HepG2 (cell line): ENCODE data around the gene DHRS13. TPM values are rescaled to one million over a fixed set of nuclear protein-coding genes. Genes with fewer than 3 reads are reported as not detected.

Experiments used
- ATF4 ChIP-seq, 2 experiments: fragments of 450-650 bp in 1 of 2; sonication (generic) in 1 of 2; formaldehyde crosslinking; IDR thresholded peaks; 2 replicates each; pipeline versions ENCODE4 v1.5.0 to v1.8.0; 2020 to 2022; ENCODE audit warnings: mild to moderate bottlenecking in 1 of 2, missing genetic modification reagents in 1 of 2
- DZIP1 ChIP-seq: sonication (generic); formaldehyde crosslinking; IDR thresholded peaks from 2 replicates; pipeline ENCODE4 v1.5.0; 2020; ENCODE audit warnings: mild to moderate bottlenecking, missing genetic modification reagents
- KLF13 ChIP-seq: sonication (generic); formaldehyde crosslinking; IDR thresholded peaks from 2 replicates; pipeline ENCODE4 v1.4.0; 2020; ENCODE audit warnings: mild to moderate bottlenecking, missing genetic modification reagents
- NFIC ChIP-seq: IDR thresholded peaks from 2 replicates; pipeline ENCODE4 v1.6.1; 2012; ENCODE audit warnings: mild to moderate bottlenecking, low read length, inconsistent platforms
- ZFP36L2 ChIP-seq: sonication (generic); formaldehyde crosslinking; IDR thresholded peaks from 2 replicates; pipeline ENCODE4 v1.4.0; 2020; ENCODE audit warnings: missing genetic modification reagents
- ZKSCAN1 ChIP-seq: fragments of 150-350 bp; IDR thresholded peaks from 2 replicates; pipeline ENCODE4 v1.6.1; 2014; ENCODE audit warnings: low read length
- ZNF142 ChIP-seq: sonication (generic); formaldehyde crosslinking; IDR thresholded peaks from 2 replicates; pipeline ENCODE4 v1.4.0; 2020; ENCODE audit warnings: missing genetic modification reagents
- ZNF17 ChIP-seq: sonication (generic); formaldehyde crosslinking; IDR thresholded peaks from 2 replicates; pipeline ENCODE4 v1.5.0; 2020; ENCODE audit warnings: mild to moderate bottlenecking, missing genetic modification reagents
- ZNF44 ChIP-seq: sonication (generic); formaldehyde crosslinking; IDR thresholded peaks from 2 replicates; pipeline ENCODE4 v1.5.1; 2020; ENCODE audit warnings: mild to moderate bottlenecking, missing genetic modification reagents
- ZNF597 ChIP-seq: sonication (generic); formaldehyde crosslinking; IDR thresholded peaks from 2 replicates; pipeline ENCODE4 v1.5.0; 2020; ENCODE audit warnings: missing genetic modification reagents
- ZNF598 ChIP-seq: sonication (generic); formaldehyde crosslinking; IDR thresholded peaks from 2 replicates; pipeline ENCODE4 v1.5.1; 2020; ENCODE audit warnings: mild to moderate bottlenecking, missing genetic modification reagents, borderline replicate concordance
- polyA plus RNA-seq, 8 experiments: library from polyadenylated mRNA; depleted of rRNA in 3 of 8; stranded (reverse) in 7 of 8; unstranded in 1 of 8; fragments of >200 nt; fragmentation: Illumina TruSeq in 4 of 8; extraction: Trizol in 4 of 8; gene quantifications; 2 replicates each; pipeline versions ENCODE4 v1.2.1 to v1.2.3, GENCODE V29; 2011 to 2016; ENCODE audit warnings: low read depth in 4 of 8, missing spikeins in 1 of 8, mixed read lengths in 1 of 8; ENCODE audit not compliant: insufficient read depth in 1 of 8
- total RNA-seq, 5 experiments: library from RNA; depleted of rRNA; stranded (reverse); fragments of >200 nt; fragmentation: Illumina TruSeq; extraction: Trizol; gene quantifications; 2 replicates each; pipeline ENCODE4 v1.2.3, GENCODE V29; 2016; ENCODE audit warnings: low read depth in 1 of 5
- TF ChIP-seq, protein P1 (sequence below): sonication (generic); formaldehyde crosslinking; IDR thresholded peaks from 2 replicates; pipeline ENCODE4 v1.4.0; 2020; ENCODE audit warnings: mild to moderate bottlenecking, missing genetic modification reagents
- TF ChIP-seq, protein P2 (sequence below): sonication (generic); formaldehyde crosslinking; IDR thresholded peaks from 2 replicates; pipeline ENCODE4 v1.4.0; 2020; ENCODE audit warnings: missing genetic modification reagents, borderline replicate concordance

DHRS13 gene
- total and polyA plus RNA-seq, 2 of the 13 experiments (the other 11 are each of a cell fraction or from before 2014, with no cell fraction given): 11.8 to 12.6 TPM

DNA sequence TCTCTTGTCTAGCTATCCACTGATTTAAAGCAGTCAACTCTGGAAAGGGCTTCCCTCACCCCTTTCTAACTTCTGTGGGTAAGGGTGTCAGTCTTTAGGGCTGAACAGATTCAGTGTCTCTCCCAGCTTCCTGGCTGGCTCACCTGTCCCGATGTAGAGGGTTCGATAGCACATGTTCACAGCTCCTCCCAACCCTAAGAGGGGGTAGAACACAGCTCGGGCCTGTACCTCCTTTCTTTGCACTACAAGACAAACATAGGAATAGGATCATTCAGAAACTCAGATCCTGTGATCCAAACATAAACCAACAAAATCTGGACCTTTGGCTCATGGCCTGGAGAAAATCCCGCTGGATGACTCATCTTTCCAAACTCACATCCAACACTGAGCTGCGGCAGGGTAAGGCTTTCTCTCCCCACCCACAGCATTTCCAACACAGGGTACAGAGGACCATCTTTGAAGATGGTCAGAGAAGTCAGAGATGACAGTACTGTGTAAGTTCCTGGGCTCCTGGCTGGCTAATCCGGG, 5.8 kb upstream of the DHRS13 start (continued):
- no peak for TF ChIP-seq ZNF44 (CRISPR knock-in tag)
- TF ChIP-seq, protein P1, sequence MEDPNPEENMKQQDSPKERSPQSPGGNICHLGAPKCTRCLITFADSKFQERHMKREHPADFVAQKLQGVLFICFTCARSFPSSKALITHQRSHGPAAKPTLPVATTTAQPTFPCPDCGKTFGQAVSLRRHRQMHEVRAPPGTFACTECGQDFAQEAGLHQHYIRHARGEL (CRISPR knock-in tag): no peak
- 0 out of 2 replicates have a peak, but pooled peaks have one; percentile 42 for TF ChIP-seq NFIC
- no peak for TF ChIP-seq ZNF597 (CRISPR knock-in tag)
- TF ChIP-seq DZIP1 (CRISPR knock-in tag): no peak
- no peak for TF ChIP-seq ZFP36L2 (CRISPR knock-in tag)
- TF ChIP-seq ZKSCAN1: no peak
- no peak for TF ChIP-seq ZNF17 (CRISPR knock-in tag)
- no peak for TF ChIP-seq ATF4 (CRISPR knock-in tag; IDR thresholded peaks at IDR 0.05)
- TF ChIP-seq ZNF598 (CRISPR knock-in tag): no peak
- no peak for TF ChIP-seq KLF13 (CRISPR knock-in tag)
- TF ChIP-seq, protein P2, sequence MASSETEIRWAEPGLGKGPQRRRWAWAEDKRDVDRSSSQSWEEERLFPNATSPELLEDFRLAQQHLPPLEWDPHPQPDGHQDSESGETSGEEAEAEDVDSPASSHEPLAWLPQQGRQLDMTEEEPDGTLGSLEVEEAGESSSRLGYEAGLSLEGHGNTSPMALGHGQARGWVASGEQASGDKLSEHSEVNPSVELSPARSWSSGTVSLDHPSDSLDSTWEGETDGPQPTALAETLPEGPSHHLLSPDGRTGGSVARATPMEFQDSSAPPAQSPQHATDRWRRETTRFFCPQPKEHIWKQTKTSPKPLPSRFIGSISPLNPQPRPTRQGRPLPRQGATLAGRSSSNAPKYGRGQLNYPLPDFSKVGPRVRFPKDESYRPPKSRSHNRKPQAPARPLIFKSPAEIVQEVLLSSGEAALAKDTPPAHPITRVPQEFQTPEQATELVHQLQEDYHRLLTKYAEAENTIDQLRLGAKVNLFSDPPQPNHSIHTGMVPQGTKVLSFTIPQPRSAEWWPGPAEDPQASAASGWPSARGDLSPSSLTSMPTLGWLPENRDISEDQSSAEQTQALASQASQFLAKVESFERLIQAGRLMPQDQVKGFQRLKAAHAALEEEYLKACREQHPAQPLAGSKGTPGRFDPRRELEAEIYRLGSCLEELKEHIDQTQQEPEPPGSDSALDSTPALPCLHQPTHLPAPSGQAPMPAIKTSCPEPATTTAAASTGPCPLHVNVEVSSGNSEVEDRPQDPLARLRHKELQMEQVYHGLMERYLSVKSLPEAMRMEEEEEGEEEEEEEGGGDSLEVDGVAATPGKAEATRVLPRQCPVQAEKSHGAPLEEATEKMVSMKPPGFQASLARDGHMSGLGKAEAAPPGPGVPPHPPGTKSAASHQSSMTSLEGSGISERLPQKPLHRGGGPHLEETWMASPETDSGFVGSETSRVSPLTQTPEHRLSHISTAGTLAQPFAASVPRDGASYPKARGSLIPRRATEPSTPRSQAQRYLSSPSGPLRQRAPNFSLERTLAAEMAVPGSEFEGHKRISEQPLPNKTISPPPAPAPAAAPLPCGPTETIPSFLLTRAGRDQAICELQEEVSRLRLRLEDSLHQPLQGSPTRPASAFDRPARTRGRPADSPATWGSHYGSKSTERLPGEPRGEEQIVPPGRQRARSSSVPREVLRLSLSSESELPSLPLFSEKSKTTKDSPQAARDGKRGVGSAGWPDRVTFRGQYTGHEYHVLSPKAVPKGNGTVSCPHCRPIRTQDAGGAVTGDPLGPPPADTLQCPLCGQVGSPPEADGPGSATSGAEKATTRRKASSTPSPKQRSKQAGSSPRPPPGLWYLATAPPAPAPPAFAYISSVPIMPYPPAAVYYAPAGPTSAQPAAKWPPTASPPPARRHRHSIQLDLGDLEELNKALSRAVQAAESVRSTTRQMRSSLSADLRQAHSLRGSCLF (CRISPR knock-in tag): no peak
- TF ChIP-seq ZNF142 (CRISPR knock-in tag): no peak
